Hypothalamus (tissue), 51 donors: ENCODE data around the gene CD226.
"Not testable (repeated sequence)": the region's sequence is repeated elsewhere in the genome, so short reads cannot be mapped to it uniquely, and the experiment has no call there.

Experiments
- DNase-seq, 51 donors: peaks; one replicate each; lab custom pipeline; 2025; lab: John Stamatoyannopoulos, UW

Gene CD226

DNA sequence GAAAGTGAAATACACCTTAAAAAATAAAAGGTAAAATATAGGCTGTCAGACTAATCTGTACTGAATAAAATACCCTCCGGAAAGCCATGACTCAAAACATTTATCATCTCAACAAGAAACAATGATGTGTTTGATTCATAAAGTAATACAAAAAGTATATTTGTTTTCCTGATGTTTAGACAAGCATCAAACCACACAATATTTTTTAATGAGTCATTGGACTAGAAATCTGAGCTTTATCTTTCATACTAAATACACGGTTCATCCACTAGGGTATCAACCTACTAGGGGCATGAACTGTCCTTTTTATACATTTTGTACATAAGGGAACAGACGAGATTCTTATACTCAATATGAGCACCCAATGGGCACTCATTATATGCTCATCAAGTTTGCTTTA lies 31.3 kb downstream of the CD226 start:
- DNase-seq: no peak

DNA sequence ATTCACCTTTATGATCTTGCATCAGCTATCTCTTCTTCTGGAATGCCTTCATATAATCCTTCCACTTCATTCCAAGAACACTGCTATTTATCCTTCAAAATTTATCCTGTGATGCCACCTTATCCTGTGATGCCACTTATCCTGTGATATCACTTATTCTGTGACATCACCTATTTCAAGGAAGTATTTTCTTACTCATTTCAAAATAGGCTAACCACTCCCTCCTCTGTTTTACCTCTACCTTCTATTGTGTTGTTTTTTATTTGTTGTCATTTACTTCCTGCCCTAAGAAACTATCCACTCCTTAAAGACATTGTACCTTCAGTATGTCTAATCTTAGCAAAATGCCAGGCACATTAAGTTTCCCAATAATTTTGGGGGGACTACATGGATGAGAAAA lies 38.8 kb downstream of the CD226 start:
- no peak for DNase-seq

DNA sequence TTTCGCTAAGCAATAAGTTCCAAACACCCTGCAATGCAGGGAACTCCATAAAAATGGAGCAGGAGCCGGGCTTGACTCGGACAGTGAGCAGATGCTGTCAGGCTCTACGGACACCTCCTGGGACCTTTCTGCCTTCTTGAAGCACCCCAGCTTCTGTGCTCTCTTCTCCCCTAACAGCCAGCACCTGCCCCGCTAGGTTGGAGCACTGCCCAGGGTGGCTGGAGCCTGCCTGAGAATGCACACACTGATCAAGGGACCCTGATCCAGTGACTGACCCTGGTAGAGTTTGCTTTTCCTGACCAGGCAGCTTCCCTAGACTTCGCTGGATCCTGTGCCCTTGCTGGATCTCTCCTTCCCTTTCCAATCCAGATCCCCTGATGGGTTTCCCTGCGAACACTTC lies 40.9 kb downstream of the CD226 start:
- no peak for DNase-seq

DNA sequence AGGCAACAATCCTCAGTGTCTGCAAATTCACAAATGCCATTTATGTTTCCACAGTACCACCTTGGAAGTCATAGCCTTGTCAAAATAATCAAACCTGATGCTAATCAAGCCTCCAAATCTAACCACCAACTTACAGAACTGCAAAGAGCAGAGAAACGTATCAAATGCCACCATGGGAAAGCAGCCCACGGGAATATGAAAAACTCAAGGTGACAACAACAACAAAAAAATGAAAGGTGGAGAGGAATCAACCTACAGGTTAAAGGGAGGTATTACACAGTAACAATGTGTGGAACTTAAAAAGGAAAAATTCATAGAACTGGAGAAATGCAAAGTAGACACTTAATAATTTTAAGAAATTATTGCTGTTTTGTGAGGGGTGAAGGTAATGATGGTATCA lies 46.7 kb downstream of the CD226 start:
- no peak for DNase-seq

DNA sequence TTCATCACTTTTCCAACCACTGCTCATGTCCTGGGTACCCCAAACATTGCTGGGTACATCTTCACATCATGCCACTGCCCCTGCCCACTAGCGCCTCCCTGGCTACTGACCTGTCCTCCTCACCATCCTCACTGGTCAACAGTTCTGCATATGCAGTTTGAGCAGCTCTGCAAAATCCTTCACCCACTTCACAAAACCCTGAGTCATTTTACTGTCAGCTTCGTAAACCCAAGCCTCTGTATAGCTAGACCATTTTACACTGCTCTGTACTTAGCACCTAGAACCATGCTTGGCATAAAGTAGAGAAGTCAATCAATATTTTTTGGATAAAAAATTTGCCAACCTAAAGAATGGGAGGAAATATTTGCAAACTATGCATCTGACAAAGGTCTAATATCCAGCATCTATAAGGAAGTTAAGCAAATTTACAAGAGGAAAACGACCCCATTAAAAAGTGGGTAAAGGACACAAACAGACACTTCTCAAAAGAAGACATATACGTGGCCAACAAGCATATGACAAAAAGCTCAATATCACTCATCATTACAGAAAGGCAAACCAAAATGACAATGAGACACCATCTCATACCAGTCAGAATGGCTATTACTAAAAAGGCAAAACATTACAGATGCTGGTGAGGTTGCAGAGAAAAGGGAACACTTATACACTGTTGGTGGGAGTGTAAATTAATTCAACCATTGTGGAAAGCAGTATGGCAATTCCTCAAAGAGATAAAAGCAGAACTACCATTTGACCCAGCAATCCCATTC lies 48.3 kb downstream of the CD226 start:
- DNase-seq: not testable (repeated sequence)

DNA sequence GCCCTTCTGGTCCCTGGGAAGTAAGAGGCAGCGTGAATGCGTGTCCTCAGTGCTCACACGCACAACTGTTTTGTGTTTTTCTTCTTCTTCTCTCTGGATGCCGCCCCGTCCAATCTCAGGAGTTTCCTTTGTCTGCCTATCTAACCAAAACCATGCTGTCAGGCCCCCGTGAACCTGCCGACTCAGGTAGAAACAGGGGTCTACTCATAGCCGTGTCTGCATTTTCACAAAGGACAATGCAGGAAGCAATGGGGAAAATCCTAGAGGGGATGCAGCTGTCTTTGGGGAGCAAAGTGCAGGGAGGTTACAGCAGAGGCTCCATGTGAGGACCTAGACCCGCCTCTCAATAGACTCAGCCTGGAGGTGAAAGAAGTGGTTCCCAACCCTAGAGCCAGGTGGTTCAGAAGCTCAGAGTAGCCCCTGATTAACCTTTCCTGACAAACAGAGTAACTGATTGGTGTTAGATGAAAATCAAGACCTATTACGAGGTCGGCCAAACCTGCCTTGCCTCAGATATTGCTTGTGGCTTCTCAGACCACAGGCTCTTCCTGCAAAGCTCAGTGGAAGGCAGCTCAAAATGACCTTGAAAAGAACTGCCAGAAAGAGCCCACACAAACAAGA lies 49.3 kb downstream of the CD226 start:
- DNase-seq: no peak

DNA sequence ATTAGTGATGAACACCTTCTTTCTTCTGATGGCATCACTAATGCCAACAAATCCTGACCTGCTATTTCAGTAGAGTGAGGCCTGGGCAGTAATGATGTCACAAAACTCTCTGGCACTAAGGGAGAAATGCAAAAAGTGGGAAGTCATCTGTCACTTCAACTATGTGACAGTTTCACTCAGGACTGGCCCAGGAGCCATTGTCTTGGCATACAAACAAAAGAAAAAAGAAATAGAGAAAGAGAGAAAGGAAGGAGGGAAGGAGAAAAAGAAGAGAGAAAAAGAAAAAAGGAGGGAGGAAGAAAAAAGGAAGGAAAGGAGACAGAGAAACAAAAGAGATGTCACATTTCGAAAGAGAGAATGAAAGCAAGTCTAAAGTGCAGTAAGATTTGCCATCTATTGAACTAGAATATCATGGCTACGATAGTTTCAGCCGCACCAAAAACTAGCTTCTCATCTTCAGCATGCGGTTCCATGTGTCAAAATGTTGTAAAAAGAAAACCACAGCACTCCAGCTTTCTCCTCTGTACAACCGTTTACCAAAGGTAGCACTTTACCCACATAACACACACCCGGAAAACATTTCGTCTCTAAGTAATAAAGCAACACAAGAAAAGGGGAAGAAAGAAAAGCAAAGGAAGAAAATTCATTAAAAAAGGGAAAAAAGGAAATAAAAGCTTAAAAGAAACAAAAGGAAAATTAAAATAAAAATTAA lies 50.1 kb downstream of the CD226 start:
- no peak for DNase-seq

DNA sequence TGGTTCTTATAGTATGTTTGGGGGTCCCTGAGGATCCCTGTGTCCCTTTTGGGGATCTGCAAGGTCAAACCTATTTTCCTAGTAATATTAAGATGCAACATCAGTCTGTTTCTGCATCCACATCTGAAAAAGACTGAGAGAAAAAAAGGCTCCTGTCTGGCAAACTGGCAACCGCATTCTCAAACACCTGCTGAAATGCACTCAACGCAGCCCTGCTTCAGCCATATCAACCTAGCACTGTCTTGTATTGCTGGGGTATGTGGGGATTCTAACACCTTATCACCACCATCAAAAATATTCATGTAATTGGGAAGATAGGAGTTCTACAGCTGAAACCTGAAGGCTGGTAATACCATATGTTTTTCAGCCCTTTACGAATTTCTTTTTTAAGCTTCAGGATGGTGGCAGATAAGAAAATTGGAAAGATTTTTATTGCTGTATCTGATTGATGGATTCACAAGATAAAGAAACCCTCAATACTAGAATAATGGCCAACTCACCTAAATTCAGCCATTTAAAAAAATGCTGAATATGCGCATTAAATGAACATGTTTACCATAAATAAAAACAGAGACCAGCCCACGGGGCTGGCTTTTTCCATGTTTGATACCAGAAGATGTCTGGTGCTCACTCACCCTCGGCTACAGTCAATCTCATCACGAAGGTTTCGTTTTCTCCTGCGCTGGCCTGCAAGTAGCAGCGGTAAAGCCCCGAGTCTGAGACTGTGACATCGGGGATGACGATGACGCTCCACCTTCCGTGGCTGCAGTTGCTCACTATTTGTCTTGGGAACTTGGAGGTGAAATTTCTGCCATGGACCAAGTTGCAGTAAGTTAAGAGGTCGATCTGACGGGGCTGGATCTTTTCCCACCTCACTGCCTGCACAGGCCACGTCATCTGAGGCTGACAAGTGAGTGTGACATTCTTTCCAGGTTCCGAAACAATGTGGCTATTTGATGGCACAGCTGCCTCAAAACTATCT lies 52.3 kb downstream of the CD226 start:
- DNase-seq: peak in 1 of 51 donors; percentile 46

DNA sequence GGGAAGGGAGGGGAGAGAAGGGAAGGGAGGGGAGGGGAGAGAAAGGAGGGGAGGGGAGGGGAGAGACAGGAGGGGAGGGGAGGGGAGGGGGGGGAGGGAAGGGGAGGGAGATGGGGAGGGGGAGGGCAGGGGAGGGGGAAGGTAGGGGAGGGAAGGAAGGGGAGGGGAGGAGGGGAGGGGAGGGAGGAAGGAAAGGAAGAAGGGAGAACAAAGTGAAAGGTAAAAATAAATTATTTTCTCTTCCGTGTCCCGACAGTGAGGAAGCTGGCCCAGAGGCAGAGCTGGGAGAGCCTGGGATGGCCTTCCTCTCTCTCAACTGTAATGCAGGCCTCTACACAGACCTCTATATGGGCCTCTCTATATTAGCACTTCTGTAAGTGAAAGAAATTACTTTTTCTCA lies 53.2 kb downstream of the CD226 start:
- no peak for DNase-seq

DNA sequence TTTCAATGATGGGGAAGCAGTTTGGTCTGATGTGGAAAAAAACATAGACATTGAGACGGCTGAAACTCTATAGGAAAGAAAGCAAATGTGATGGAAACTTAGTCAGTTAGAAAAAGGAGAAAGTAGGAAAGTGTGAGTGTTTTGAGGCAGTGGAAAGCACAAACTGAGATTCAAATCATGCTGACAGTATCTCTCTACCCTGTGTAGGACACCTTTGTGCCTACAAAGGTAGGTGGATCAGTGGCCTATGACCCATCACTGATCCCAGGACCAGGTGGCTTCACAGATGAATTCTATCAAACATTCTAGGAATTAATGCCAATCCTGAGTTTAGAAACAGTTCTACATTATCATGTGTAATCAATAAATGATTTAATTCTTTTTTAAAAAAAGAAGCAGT lies 57.1 kb downstream of the CD226 start:
- no peak for DNase-seq

DNA sequence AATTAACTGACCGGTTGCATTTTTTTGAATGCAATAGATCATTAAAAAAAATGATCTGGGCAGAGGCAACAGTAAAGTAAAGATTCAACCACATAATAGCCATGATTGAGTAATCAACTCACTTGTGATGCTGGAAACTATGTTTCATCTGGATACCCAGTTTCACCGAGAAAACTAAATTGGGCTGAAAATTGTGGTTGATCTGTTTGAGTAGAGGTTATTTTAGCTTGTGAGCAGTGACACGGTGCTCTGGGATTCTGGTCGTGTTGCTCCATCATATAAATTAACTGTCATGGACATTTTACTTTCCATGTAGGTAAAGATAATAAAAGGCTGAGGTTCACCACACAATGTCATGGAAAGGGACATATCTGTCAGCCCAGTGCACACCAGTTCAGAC lies 58.7 kb downstream of the CD226 start:
- no peak for DNase-seq

DNA sequence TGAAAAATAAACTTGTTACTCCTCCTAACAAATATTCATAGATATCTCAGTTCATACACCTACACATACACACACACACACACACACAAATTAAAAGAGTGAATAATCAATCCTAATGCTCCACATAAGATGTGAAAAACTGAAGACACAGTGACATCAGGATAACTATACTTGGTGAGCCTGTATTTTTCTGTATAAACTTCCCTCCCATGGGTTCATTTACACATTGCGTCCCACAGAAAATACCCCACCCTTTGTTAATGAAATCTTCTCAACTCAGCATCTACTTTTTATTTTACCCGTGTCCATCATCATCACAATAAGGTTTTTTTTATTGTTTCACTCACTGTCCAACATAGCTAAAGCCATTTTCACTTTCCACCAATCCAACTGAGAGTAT lies 60.4 kb downstream of the CD226 start:
- DNase-seq: no peak

DNA sequence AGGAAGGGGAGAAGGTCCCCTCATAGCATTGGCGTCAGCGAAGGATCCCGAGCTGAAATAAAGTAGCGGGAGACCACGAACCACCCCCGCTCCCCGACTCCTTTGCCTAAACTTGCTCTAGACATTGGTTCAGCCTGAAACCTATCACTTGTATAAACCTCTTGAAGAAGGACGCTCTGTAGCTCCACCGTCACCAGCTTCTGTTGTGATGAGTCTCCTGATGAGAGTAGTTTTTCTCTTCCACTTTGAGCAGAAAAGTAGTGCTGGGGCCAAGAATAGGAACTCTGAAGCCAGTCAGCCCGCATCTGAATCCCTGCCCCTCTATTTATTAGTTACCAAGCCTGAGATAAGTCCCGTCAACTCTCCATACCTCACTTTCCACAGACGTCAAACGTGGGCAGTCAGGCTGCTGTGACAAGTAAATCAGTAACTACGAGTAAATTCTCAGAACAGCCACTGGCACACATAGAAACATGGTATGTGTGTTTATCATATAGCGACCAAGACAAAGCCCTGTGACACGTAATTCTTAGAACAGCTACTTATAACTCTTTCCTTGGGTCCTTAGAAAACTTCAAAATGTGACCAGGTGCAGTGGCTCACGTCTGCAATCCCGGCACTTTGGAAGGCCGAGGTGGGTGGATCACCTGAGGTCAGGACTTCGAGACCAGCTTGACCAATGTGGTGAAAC lies 61.7 kb downstream of the CD226 start:
- no peak for DNase-seq

DNA sequence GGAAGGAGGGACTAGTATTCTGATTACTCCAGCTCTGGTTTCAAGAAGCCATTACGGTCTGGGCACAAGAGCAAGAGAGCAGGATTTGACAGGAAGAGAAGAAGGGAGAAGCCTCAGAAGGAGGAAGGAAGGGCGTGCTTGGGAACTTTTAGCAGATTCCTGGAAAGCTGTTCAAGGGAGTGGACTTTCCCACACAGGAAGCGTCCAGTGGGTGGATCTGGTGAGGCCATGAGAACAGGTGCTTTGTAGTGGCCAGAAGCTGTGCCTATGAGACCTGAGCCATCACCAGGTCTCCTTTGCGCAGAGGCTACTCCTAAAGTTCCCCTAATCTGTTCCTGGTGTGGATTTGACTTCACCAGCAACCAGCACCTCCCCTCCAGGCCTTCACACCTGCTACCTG lies 62.3 kb downstream of the CD226 start:
- DNase-seq: no peak

DNA sequence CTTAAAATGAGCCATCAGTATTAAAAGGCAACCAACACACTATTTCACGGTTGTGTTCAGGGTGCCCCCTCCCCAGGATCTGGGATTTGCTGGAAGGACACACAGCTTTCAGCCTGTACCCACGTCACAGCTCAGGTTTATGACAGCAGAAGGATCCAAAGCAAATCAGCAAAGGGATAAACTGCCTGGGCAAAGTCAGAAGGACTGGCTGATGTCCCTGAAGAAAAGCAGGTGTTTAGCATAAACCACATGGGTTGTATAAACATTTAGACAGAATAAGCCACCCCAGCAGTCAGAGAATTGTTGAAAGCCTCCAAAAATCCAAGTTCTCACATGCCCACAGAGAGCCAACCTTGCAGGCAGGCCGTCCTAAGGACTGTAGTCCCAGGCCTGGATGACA lies 63.9 kb downstream of the CD226 start:
- DNase-seq: no peak

DNA sequence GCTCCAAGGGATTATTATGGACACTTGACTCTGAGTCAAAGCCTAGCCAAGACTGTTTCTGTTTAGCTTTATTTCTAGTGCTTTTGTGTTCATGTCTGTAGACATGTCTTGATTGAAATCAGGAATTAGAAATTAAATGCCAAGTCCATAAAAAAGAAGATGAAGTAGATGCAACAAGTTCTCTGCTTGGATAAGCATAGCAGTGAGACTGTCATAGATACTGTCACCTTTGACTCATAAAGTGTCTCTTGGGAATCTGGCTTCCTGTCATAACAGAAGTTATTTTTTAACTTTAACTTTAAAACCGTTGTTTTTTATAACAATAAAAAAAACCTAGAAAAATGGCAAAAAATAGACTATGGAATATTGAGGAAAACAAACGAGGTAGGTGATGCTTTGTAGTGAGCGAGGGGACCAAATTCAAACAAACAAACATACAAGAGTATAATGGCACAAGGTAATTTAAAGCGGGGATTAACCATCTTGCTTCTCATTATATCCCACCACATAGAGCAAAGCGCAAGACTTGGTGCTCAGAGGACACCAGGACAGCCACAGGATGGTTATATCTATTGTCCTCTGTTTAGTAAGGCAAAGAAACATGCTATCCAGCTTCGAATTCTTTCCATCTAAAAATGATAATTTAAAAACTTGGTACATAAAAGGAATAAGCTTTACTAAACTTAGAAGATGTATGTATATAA lies 64.6 kb downstream of the CD226 start:
- DNase-seq: no peak

DNA sequence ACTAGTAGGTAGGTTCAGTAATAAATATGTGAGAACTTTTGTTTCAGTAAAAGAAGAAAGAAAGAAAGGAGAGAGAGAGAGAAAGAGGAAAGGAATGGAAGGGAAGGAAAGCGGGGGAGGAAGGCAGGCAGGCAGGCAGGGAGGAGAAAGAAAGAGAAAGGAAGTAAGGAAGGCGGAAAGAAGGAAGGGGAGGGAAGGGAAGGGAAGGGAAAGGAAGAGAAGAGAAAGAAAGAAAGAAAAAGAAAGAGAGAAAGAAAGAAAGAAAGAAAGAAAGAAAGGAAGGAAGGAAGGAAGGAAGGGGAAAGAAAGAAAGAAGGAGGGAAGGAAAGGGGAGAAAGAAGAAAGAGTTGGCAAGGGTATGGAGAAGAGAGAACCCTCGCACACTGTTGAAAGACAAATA lies 67.6 kb downstream of the CD226 start:
- no peak for DNase-seq

DNA sequence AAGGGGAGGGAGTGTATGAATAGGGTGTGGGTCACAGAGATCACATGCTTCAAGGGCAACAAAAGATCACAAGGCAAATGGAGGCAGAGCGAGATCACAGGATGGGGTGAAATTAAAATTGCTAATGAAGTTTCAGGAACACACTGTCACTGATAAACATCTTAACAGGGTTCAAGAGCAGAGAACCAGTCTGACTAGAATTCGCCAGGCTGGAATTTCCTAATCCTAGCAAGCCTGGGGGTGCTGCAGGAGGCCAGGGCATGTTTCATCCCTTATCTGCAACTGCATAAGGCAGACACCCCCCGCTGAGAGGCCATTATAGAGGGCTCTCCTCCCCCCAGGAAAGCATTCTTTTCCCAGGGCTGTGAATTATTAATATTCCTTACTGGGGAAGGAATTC lies 68.6 kb downstream of the CD226 start:
- not testable (repeated sequence) for DNase-seq

DNA sequence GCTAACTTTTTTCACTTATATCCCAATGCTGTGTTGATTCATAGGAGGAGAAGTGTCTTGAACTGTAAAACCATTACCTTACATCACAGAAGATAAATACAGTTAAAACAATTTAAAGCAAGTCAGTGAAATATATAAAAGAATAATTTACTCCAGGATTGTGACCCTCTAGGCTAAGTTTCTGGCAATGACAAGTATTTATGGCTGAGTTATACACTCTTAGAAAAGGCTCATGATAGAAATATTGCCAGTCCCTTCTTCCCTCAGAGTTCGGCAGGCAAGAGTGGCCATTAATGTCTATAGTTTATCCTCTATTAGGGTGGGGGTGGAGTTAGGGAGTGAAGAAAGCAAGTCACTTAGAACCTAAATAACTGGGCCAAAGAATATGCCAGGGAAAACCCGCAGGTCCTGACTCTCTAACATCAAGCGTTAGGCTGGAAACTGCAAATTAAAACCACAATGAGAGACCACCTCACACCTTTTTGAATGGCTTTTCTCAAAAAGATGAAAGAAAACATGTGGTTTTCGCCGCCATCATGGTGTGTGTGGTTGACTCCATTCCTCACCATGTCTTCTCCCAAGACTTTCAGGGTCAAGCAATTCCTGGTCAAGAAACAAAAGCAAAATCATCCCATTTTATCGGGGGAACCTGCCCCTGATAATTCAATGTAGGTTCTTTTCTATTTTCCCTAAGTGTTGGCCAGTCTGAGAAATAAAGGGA lies 69.3 kb downstream of the CD226 start:
- DNase-seq: no peak
